Muscle of leg (tissue), 11 donors: Measurements from ENCODE around the gene KCNC4. TPM values are rescaled to one million over a fixed set of nuclear protein-coding genes. Genes with fewer than 3 reads are reported as not detected.

ENCODE experiments used
- DNase-seq: peaks from one replicate; pipeline ENCODE4 v3.0.0; 2013
- H3K27ac ChIP-seq: one replicate; pipeline ENCODE4 v1.5.1; 2013; ENCODE audit warnings: mild to moderate bottlenecking, low read length, control low read depth
- H3K27me3 ChIP-seq: one replicate; pipeline ENCODE4 v1.6.1; 2013; ENCODE audit warnings: low read length; ENCODE audit not compliant: control insufficient read depth, insufficient read depth
- H3K36me3 ChIP-seq: one replicate; pipeline ENCODE4 v1.6.1; 2013; ENCODE audit warnings: low read length; ENCODE audit not compliant: control insufficient read depth, insufficient read depth
- H3K4me1 ChIP-seq: one replicate; pipeline ENCODE4 v1.6.1; 2013; ENCODE audit warnings: low read length; ENCODE audit not compliant: control insufficient read depth, insufficient read depth
- H3K4me3 ChIP-seq: one replicate; pipeline ENCODE4 v1.5.1; 2013; ENCODE audit warnings: low read length, control low read depth
- H3K9me3 ChIP-seq: replicated peaks from 2 replicates; pipeline ENCODE4 v1.6.1; 2013; ENCODE audit warnings: low read depth, low read length; ENCODE audit not compliant: control insufficient read depth
- WGBS: methylation state at CpG from one replicate; pipeline ENCODE4 v1.1.5; 2013; ENCODE audit warnings: missing lambda C conversion rate; ENCODE audit not compliant: insufficient coverage; 5-methylcytosine and 5-hydroxymethylcytosine counted together
- polyA plus RNA-seq, 8 donors: library from polyadenylated mRNA; unstranded; fragments of 120-200 nt; gene quantifications; one replicate each; pipeline versions ENCODE4 v1.2.1 to v1.2.3, GENCODE V29; 2013; ENCODE audit warnings: inconsistent platforms in 1 of 8, low replicate concordance in 1 of 8; ENCODE audit not compliant: insufficient read length in 8 of 8, insufficient read depth in 1 of 8
- total RNA-seq: library from RNA; stranded (reverse); fragments of 120-200 nt; gene quantifications from one replicate; pipeline ENCODE4 v1.2.4, GENCODE V29; 2013

KCNC4 gene
- total and polyA plus RNA-seq, 9 donors: 2.7 to 8.8 (median 7.6) TPM

- H3K36me3 ChIP-seq: peaks cover 11% of the 10 kb centered on the region
- peaks cover 32% of the 10 kb centered on the region for H3K4me1 ChIP-seq
- no peaks in the 10 kb centered on the region for H3K27me3 ChIP-seq
- H3K27ac ChIP-seq: peak overlapping the region; percentile 85
- H3K4me3 ChIP-seq: no peak overlapping the region
- H3K9me3 ChIP-seq: peaks cover 11% of the 10 kb centered on the region
- WGBS: 52% methylated on average over 4 of the region's 9 CpGs
- DNase-seq: no peak
Measured at GRCh38 chr1:110228869-110229268, 18.8 kb downstream of the KCNC4 start.

GRCh38 chr1:110229348-110230001, 19.4 kb downstream of the KCNC4 start:
- DNase-seq: no peak
- Histone ChIP-seq H3K4me3 (no peak overlapping the region), H3K4me1 (peaks cover 31% of the 10 kb centered on the region), H3K27ac (no peak overlapping the region), H3K36me3 (peaks cover 15% of the 10 kb centered on the region), H3K9me3 (peaks cover 11% of the 10 kb centered on the region), H3K27me3 (no peaks in the 10 kb centered on the region)
- 50% methylated on average over 16 of the region's 21 CpGs for WGBS

- Histone ChIP-seq H3K4me3 (no peak overlapping the region), H3K4me1 (peaks cover 37% of the 10 kb centered on the region), H3K27me3 (peaks cover 4% of the 10 kb centered on the region), H3K36me3 (peaks cover 15% of the 10 kb centered on the region), H3K27ac (no peak overlapping the region), H3K9me3 (peaks cover 11% of the 10 kb centered on the region)
- no peak for DNase-seq
- 88% methylated on average over 8 of the region's 11 CpGs for WGBS
Measured at GRCh38 chr1:110230381-110231199, 20.5 kb downstream of the KCNC4 start.

- H3K9me3 ChIP-seq: peaks cover 11% of the 10 kb centered on the region
- peaks cover 15% of the 10 kb centered on the region for H3K36me3 ChIP-seq
- whole genome bisulfite sequencing: 32% methylated on average over 2 of the region's 2 CpGs
- no peak overlapping the region for H3K27ac ChIP-seq
- H3K4me3 ChIP-seq: no peak overlapping the region
- no peak for DNase-seq
- peaks cover 34% of the 10 kb centered on the region for H3K4me1 ChIP-seq
- peaks cover 4% of the 10 kb centered on the region for H3K27me3 ChIP-seq
Measured at GRCh38 chr1:110233861-110234260, 23.7 kb downstream of the KCNC4 start.

GRCh38 chr1:110234691-110235090, 24.6 kb downstream of the KCNC4 start:
- WGBS: 0% methylated on average over 1 of the region's 5 CpGs
- Histone ChIP-seq H3K36me3 (peaks cover 15% of the 10 kb centered on the region), H3K4me3 (no peak overlapping the region), H3K9me3 (peaks cover 11% of the 10 kb centered on the region), H3K27me3 (peaks cover 4% of the 10 kb centered on the region), H3K4me1 (peaks cover 38% of the 10 kb centered on the region), H3K27ac (no peak overlapping the region)
- no peak for DNase-seq

GRCh38 chr1:110235181-110235833, 25.2 kb downstream of the KCNC4 start:
- H3K9me3 ChIP-seq: peaks cover 11% of the 10 kb centered on the region
- no peak overlapping the region for H3K4me3 ChIP-seq
- DNase-seq: peak; percentile 34
- H3K4me1 ChIP-seq: peaks cover 40% of the 10 kb centered on the region
- peaks cover 4% of the 10 kb centered on the region for H3K27me3 ChIP-seq
- no peak overlapping the region for H3K27ac ChIP-seq
- H3K36me3 ChIP-seq: peaks cover 15% of the 10 kb centered on the region
- 33% methylated on average over 8 of the region's 13 CpGs for WGBS

GRCh38 chr1:110235834-110236682, 25.9 kb downstream of the KCNC4 start:
- peaks cover 15% of the 10 kb centered on the region for H3K36me3 ChIP-seq

GRCh38 chr1:110237386-110238152, 27.5 kb downstream of the KCNC4 start:
- Histone ChIP-seq H3K27ac (no peak overlapping the region), H3K4me3 (no peak overlapping the region), H3K4me1 (peaks cover 50% of the 10 kb centered on the region), H3K36me3 (peaks cover 7% of the 10 kb centered on the region), H3K27me3 (peaks cover 4% of the 10 kb centered on the region), H3K9me3 (peaks cover 7% of the 10 kb centered on the region)
- WGBS: 60% methylated on average over 2 of the region's 13 CpGs
- DNase-seq: peak; percentile 32

More at GRCh38 chr1:110235834-110236682, 25.9 kb downstream of the KCNC4 start:
- Histone ChIP-seq H3K9me3 (peaks cover 11% of the 10 kb centered on the region), H3K27ac (no peak overlapping the region), H3K27me3 (peaks cover 4% of the 10 kb centered on the region), H3K4me3 (no peak overlapping the region), H3K4me1 (peaks cover 48% of the 10 kb centered on the region)
- DNase-seq: no peak
- WGBS: 75% methylated on average over 5 of the region's 11 CpGs
